Keratinocyte (primary cell): ENCODE results near the gene RRP36.

Experiments used
- CTCF ChIP-seq, 3 experiments: IDR thresholded peaks in 1 of 3; conservative IDR thresholded peaks in 1 of 3; optimal IDR thresholded peaks in 1 of 3; 2 replicates in 2 of 3; 3 replicates in 1 of 3; pipeline versions ENCODE3 to v1.5.1; 2011; ENCODE audit warnings: low read length in 3 of 3, mild to moderate bottlenecking in 3 of 3, moderate library complexity in 2 of 3, control low read depth in 1 of 3, inconsistent platforms in 1 of 3; ENCODE audit not compliant: insufficient read depth in 2 of 3; ENCODE audit errors: extremely low read depth in 1 of 3
- EZH2 ChIP-seq: IDR thresholded peaks from one replicate; pipeline ENCODE4 v1.6.1; 2012; ENCODE audit warnings: inconsistent platforms, mild to moderate bottlenecking, low read length, moderate library complexity

- TF ChIP-seq CTCF (optimal IDR thresholded peaks at IDR 0.05 in 1 of 3, IDR thresholded peaks at IDR 0.05 in 1 of 3, conservative IDR thresholded peaks at IDR 0.05 in 1 of 3; ENCODE audit: extremely low read depth in 1 of 3, insufficient read depth in 2 of 3, low read length in 3 of 3) (no peak), EZH2 (no peak)
Observed at GRCh38 chr6:43060034-43060754, 38.8 kb downstream of the RRP36 start.
